IMR-90 (cell line): ENCODE measurements around the gene PADI1. TPM values are rescaled to one million over a fixed set of nuclear protein-coding genes. Genes with fewer than 3 reads are reported as not detected.

Experiments
- ATAC-seq: fragments of 200-7000 bp; cut with Tn5 transposase; 2 replicates; pipeline ENCODE4 v1.9.1; 2020; ENCODE audit warnings: low read depth, mild to moderate bottlenecking, moderate library complexity
- BruUV-seq: library from RNA; stranded (reverse); fragments of 400-500 nt; replicated peaks from 2 replicates; lab custom pipeline; 2021; lab: Mats Ljungman, UMichigan
- CTCF ChIA-PET: fragments of 300-600 bp; formaldehyde crosslinking; extraction: SDS; loops from one replicate; lab custom pipeline; 2021; ENCODE audit warnings: antibody characterized with exemption; lab: Yijun Ruan, JAX
- POLR2A ChIA-PET: fragments of 300-600 bp; sonication (Branson Sonifier 250); formaldehyde crosslinking; loops from one replicate; lab custom pipeline; 2022; ENCODE audit warnings: antibody characterized with exemption; ENCODE audit not compliant: unreplicated experiment; lab: Charles Lee
- DNase-seq: peaks from one replicate; pipeline ENCODE4 v3.0.0; 2013
- H2AFZ ChIP-seq: replicated peaks from 2 replicates; pipeline ENCODE3; 2013; ENCODE audit warnings: low read length, mild to moderate bottlenecking; ENCODE audit not compliant: poor library complexity
- H2AK5ac ChIP-seq: 2 replicates; pipeline ENCODE4 v1.6.1; 2013; ENCODE audit warnings: low read depth, low read length, inconsistent platforms
- H2AK9ac ChIP-seq: replicated peaks from 2 replicates; pipeline ENCODE3; 2013; ENCODE audit warnings: mild to moderate bottlenecking, low read depth, low read length, moderate library complexity; ENCODE audit not compliant: poor library complexity
- H2BK120ac ChIP-seq: 2 replicates; pipeline ENCODE4 v1.6.1; 2013; ENCODE audit warnings: low read depth, low read length, inconsistent platforms
- H2BK15ac ChIP-seq: 3 replicates; pipeline ENCODE4 v1.6.1; 2013; ENCODE audit warnings: low read depth, low read length, inconsistent platforms
- H2BK20ac ChIP-seq: 2 replicates; pipeline ENCODE4 v1.6.1; 2013; ENCODE audit warnings: low read depth, mild to moderate bottlenecking, inconsistent platforms, low read length, moderate library complexity
- H2BK5ac ChIP-seq: 2 replicates; pipeline ENCODE4 v1.6.1; 2013; ENCODE audit warnings: mild to moderate bottlenecking, low read depth, low read length, inconsistent platforms; ENCODE audit not compliant: poor library complexity, severe bottlenecking
- H3K14ac ChIP-seq: replicated peaks from 2 replicates; pipeline ENCODE4 v1.6.1; 2013; ENCODE audit warnings: low read depth, low read length, inconsistent platforms
- H3K18ac ChIP-seq: 2 replicates; pipeline ENCODE4 v1.6.1; 2013; ENCODE audit warnings: low read depth, low read length, control low read depth
- H3K23ac ChIP-seq: 2 replicates; pipeline ENCODE4 v1.6.1; 2013; ENCODE audit warnings: low read depth, low read length, inconsistent platforms
- H3K27ac ChIP-seq: 2 replicates; pipeline ENCODE4 v1.5.1; 2013; ENCODE audit warnings: mild to moderate bottlenecking, control low read depth, low read length; ENCODE audit not compliant: insufficient read depth
- H3K27me3 ChIP-seq: 2 replicates; pipeline ENCODE4 v1.6.1; 2013; ENCODE audit warnings: low read length; ENCODE audit not compliant: control insufficient read depth, insufficient read depth
- H3K36me3 ChIP-seq: 2 replicates; pipeline ENCODE4 v1.6.1; 2013; ENCODE audit warnings: low read length, mixed read lengths; ENCODE audit not compliant: control insufficient read depth, insufficient read depth
- H3K4ac ChIP-seq: 2 replicates; pipeline ENCODE4 v1.6.1; 2013; ENCODE audit warnings: low read depth, low read length, inconsistent platforms
- H3K4me1 ChIP-seq: 2 replicates; pipeline ENCODE4 v1.6.1; 2013; ENCODE audit warnings: low read length, mixed read lengths; ENCODE audit not compliant: control insufficient read depth, insufficient read depth
- H3K4me2 ChIP-seq: 2 replicates; pipeline ENCODE4 v1.6.1; 2013; ENCODE audit warnings: low read depth, mild to moderate bottlenecking, control low read depth, low read length, moderate library complexity
- H3K4me3 ChIP-seq: 2 replicates; pipeline ENCODE4 v1.5.1; 2013; ENCODE audit warnings: low read depth, mild to moderate bottlenecking, control low read depth, low read length, moderate library complexity; ENCODE audit not compliant: insufficient read depth
- H3K56ac ChIP-seq: 2 replicates; pipeline ENCODE4 v1.6.1; 2013; ENCODE audit warnings: low read length, inconsistent platforms; ENCODE audit not compliant: insufficient read depth; ENCODE audit errors: extremely low read depth
- H3K79me1 ChIP-seq, 2 experiments: 2 replicates each; pipeline ENCODE4 v1.6.1; 2013; ENCODE audit warnings: low read length in 2 of 2, inconsistent platforms in 1 of 2, low read depth in 1 of 2
- H3K9ac ChIP-seq: 2 replicates; pipeline ENCODE4 v1.6.1; 2013; ENCODE audit warnings: low read depth, low read length, control low read depth
- H3K9me1 ChIP-seq: 2 replicates; pipeline ENCODE4 v1.6.1; 2013; ENCODE audit warnings: low read length, inconsistent platforms; ENCODE audit not compliant: insufficient read depth
- H3K9me3 ChIP-seq: 2 replicates; pipeline ENCODE4 v1.6.1; 2013; ENCODE audit warnings: low read length; ENCODE audit not compliant: control insufficient read depth, insufficient read depth
- H4K20me1 ChIP-seq: 2 replicates; pipeline ENCODE4 v1.6.1; 2013; ENCODE audit warnings: low read length, inconsistent platforms; ENCODE audit not compliant: insufficient read depth
- H4K5ac ChIP-seq: 2 replicates; pipeline ENCODE4 v1.6.1; 2013; ENCODE audit warnings: mild to moderate bottlenecking, low read depth, low read length, control low read depth
- H4K8ac ChIP-seq, 2 experiments: 2 replicates each; pipeline ENCODE4 v1.6.1; 2013; ENCODE audit warnings: low read depth in 2 of 2, low read length in 2 of 2, control low read depth in 1 of 2, inconsistent platforms in 1 of 2
- H4K91ac ChIP-seq: 2 replicates; pipeline ENCODE4 v1.6.1; 2013; ENCODE audit warnings: low read depth, low read length, inconsistent platforms; ENCODE audit not compliant: insufficient read depth
- CEBPB ChIP-seq: IDR thresholded peaks from 2 replicates; pipeline ENCODE4 v1.6.1; 2012; ENCODE audit warnings: low read depth, low read length, improper control_type of control experiment
- FOS ChIP-seq: fragments of 150-350 bp; IDR thresholded peaks from 2 replicates; pipeline ENCODE4 v1.6.1; 2016; ENCODE audit warnings: low read depth, low read length
- MAFK ChIP-seq: IDR thresholded peaks from 2 replicates; pipeline ENCODE4 v1.6.1; 2012; ENCODE audit warnings: low read depth, low read length, improper control_type of control experiment
- MAZ ChIP-seq: IDR thresholded peaks from 2 replicates; pipeline ENCODE4 v1.6.1; 2012; ENCODE audit warnings: low read depth, mild to moderate bottlenecking, low read length, improper control_type of control experiment, moderate library complexity, borderline replicate concordance
- NFE2L2 ChIP-seq: fragments of 150-350 bp; IDR thresholded peaks from 2 replicates; pipeline ENCODE4 v1.6.1; 2016; ENCODE audit warnings: low read depth, mild to moderate bottlenecking, low read length
- POLR2A ChIP-seq: IDR thresholded peaks from 2 replicates; pipeline ENCODE4 v1.6.1; 2012; ENCODE audit warnings: mild to moderate bottlenecking, low read depth, low read length
- RAD21 ChIP-seq: IDR thresholded peaks from 2 replicates; pipeline ENCODE4 v1.6.1; 2012; ENCODE audit warnings: low read length, improper control_type of control experiment
- RCOR1 ChIP-seq: IDR thresholded peaks from 2 replicates; pipeline ENCODE4 v1.6.1; 2012; ENCODE audit warnings: mild to moderate bottlenecking, low read length, improper control_type of control experiment; ENCODE audit not compliant: insufficient replicate concordance
- RFX5 ChIP-seq: IDR thresholded peaks from 2 replicates; pipeline ENCODE4 v1.8.0; 2012; ENCODE audit warnings: low read depth, mild to moderate bottlenecking, low read length, moderate library complexity
- SMC3 ChIP-seq: fragments of 150-350 bp; IDR thresholded peaks from 2 replicates; pipeline ENCODE4 v1.6.1; 2016; ENCODE audit warnings: low read depth, mild to moderate bottlenecking, antibody characterized with exemption, low read length, moderate library complexity
- WGBS, 2 experiments: methylation state at CpG; one replicate each; pipeline versions ENCODE4 v1.1.5 to v1.1.7; 2013; ENCODE audit warnings: missing lambda C conversion rate in 2 of 2; ENCODE audit not compliant: insufficient read length in 1 of 2; ENCODE audit errors: extremely low coverage in 2 of 2; 5-methylcytosine and 5-hydroxymethylcytosine counted together
- dilution Hi-C: fragments of 300-500 bp; cut with HindIII; formaldehyde crosslinking; loops from one replicate; pipeline ENCODE4 v1.14.3; 2018; ENCODE audit warnings: low sequenced_read_pairs; ENCODE audit not compliant: unreplicated experiment
- in situ Hi-C: fragments of 300-500 bp; cut with MboI; formaldehyde crosslinking; loops from 3 replicates; pipeline ENCODE4 v1.14.3; 2019; ENCODE audit warnings: low sequenced_read_pairs, inconsistent platforms, mixed read lengths
- intact Hi-C: fragments of 100-400 bp; cut with micrococcal nuclease; formaldehyde crosslinking; loops from 2 replicates; pipeline ENCODE4 v1.10.0; 2022
- polyA plus RNA-seq, 3 experiments: library from polyadenylated mRNA; depleted of rRNA; stranded (reverse); fragments of >200 nt; gene quantifications; 2 replicates each; pipeline ENCODE4 v1.2.3, GENCODE V29; 2012; ENCODE audit warnings: low replicate concordance in 1 of 3
- total RNA-seq: library from RNA; depleted of rRNA; stranded (reverse); fragments of >200 nt; gene quantifications from 2 replicates; pipeline ENCODE4 v1.2.3, GENCODE V29; 2012
- TF ChIP-seq, protein P1 (sequence below): fragments of 150-350 bp; IDR thresholded peaks from 2 replicates; pipeline ENCODE4 v1.6.1; 2016; ENCODE audit warnings: low read depth, mild to moderate bottlenecking, low read length, moderate library complexity, borderline replicate concordance
- TF ChIP-seq, protein P2 (sequence below): conservative IDR thresholded peaks from 2 replicates; pipeline ENCODE4 v1.5.1; 2012; ENCODE audit warnings: mild to moderate bottlenecking, low read depth, low read length, improper control_type of control experiment

Gene PADI1
- total and polyA plus RNA-seq, 2 of the 4 experiments (the other 2 are of a cell fraction) = 0.17 TPM; not detected in 1

GRCh38 chr1:17265162-17265561 lies 60.2 kb downstream of the PADI1 start:
- BruUV-seq = no TSS peak
- H2AK5ac ChIP-seq = no peak overlapping the region
- H3K4me1 ChIP-seq = no peaks in the 10 kb centered on the region
- H2AK9ac ChIP-seq = no peak overlapping the region
- ChIA-PET POLR2A (no interaction called here), CTCF (no interaction called here)
- H4K8ac ChIP-seq = no peak overlapping the region
- H3K9ac ChIP-seq = no peak overlapping the region
- in situ Hi-C loops = no loop called here
- H2AFZ ChIP-seq = peak overlapping the region; percentile 25
- H3K4ac ChIP-seq = no peak overlapping the region
- H3K9me1 ChIP-seq = no peaks in the 10 kb centered on the region
- H3K56ac ChIP-seq = no peak overlapping the region
- H3K14ac ChIP-seq = no peak overlapping the region
- ATAC-seq = peak; percentile 84
- no peak overlapping the region for H3K18ac ChIP-seq
- 100% methylated on average over 1 of the region's 2 CpGs; no CpG with 5 or more reads in 1 of the 2 experiments for WGBS, 2 experiments
- no peak overlapping the region for H4K5ac ChIP-seq
- H4K20me1 ChIP-seq = no peaks in the 10 kb centered on the region
- no peak overlapping the region for H3K27ac ChIP-seq
- H3K79me1 ChIP-seq = no peaks in the 10 kb centered on the region
- no peak overlapping the region for H2BK15ac ChIP-seq
- dilution Hi-C loops = no loop called here
- H2BK5ac ChIP-seq = no peak overlapping the region
- no peaks in the 10 kb centered on the region; the same call in none of the 2 replicates for H3K9me3 ChIP-seq
- DNase-seq = peak; percentile 18
- no peak overlapping the region for H3K4me2 ChIP-seq
- H3K4me3 ChIP-seq = no peak overlapping the region
- no peaks in the 10 kb centered on the region for H3K36me3 ChIP-seq
- no peak overlapping the region for H2BK20ac ChIP-seq
- intact Hi-C loops = no loop called here
- peaks cover 15% of the 10 kb centered on the region for H3K27me3 ChIP-seq
- no peak overlapping the region for H3K23ac ChIP-seq
- TF ChIP-seq SMC3 = no peak
- no peak for TF ChIP-seq POLR2A
- TF ChIP-seq, protein P1, sequence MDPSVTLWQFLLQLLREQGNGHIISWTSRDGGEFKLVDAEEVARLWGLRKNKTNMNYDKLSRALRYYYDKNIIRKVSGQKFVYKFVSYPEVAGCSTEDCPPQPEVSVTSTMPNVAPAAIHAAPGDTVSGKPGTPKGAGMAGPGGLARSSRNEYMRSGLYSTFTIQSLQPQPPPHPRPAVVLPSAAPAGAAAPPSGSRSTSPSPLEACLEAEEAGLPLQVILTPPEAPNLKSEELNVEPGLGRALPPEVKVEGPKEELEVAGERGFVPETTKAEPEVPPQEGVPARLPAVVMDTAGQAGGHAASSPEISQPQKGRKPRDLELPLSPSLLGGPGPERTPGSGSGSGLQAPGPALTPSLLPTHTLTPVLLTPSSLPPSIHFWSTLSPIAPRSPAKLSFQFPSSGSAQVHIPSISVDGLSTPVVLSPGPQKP = no peak
- TF ChIP-seq RCOR1 = no peak
- no peak for TF ChIP-seq NFE2L2
- TF ChIP-seq MAZ = no peak
- no peak for TF ChIP-seq RAD21
- TF ChIP-seq, protein P2, sequence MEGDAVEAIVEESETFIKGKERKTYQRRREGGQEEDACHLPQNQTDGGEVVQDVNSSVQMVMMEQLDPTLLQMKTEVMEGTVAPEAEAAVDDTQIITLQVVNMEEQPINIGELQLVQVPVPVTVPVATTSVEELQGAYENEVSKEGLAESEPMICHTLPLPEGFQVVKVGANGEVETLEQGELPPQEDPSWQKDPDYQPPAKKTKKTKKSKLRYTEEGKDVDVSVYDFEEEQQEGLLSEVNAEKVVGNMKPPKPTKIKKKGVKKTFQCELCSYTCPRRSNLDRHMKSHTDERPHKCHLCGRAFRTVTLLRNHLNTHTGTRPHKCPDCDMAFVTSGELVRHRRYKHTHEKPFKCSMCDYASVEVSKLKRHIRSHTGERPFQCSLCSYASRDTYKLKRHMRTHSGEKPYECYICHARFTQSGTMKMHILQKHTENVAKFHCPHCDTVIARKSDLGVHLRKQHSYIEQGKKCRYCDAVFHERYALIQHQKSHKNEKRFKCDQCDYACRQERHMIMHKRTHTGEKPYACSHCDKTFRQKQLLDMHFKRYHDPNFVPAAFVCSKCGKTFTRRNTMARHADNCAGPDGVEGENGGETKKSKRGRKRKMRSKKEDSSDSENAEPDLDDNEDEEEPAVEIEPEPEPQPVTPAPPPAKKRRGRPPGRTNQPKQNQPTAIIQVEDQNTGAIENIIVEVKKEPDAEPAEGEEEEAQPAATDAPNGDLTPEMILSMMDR = no peak
- TF ChIP-seq CEBPB = no peak
- TF ChIP-seq MAFK = no peak
- no peak for TF ChIP-seq FOS
- TF ChIP-seq RFX5 = no peak
- no peak overlapping the region for H4K91ac ChIP-seq
- H2BK120ac ChIP-seq = no peak overlapping the region
